ENCODE results near the gene DUSP22.

DNA sequence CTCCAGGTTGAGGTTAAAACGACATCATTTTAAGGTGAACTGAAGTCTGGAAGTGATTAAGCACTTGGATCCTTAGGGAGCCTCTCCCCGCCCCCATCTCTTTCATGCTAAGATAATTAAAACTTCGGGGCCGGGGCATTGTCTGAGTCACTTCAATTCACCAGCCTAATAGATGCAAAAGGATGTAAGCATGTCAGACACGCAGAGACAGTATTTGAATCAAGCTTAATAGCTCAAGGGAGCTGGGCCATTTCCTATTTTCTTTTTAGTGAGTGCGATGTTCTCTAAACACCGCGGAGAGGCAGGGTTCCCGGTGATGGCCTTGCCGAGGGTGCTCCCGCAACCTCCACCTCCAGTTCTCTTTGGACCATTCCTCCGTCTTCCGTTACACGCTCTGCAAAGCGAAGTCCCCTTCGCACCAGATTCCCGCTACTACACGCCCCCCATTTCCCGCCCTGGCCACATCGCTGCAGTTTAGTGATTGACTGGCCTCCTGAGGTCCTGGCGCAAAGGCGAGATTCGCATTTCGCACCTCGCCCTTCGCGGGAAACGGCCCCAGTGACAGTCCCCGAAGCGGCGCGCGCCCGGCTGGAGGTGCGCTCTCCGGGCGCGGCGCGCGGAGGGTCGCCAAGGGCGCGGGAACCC lies 98.7 kb downstream of the DUSP22 start:
- TF ChIP-seq, protein P1, sequence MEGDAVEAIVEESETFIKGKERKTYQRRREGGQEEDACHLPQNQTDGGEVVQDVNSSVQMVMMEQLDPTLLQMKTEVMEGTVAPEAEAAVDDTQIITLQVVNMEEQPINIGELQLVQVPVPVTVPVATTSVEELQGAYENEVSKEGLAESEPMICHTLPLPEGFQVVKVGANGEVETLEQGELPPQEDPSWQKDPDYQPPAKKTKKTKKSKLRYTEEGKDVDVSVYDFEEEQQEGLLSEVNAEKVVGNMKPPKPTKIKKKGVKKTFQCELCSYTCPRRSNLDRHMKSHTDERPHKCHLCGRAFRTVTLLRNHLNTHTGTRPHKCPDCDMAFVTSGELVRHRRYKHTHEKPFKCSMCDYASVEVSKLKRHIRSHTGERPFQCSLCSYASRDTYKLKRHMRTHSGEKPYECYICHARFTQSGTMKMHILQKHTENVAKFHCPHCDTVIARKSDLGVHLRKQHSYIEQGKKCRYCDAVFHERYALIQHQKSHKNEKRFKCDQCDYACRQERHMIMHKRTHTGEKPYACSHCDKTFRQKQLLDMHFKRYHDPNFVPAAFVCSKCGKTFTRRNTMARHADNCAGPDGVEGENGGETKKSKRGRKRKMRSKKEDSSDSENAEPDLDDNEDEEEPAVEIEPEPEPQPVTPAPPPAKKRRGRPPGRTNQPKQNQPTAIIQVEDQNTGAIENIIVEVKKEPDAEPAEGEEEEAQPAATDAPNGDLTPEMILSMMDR (IDR thresholded peaks at IDR 0.05), result no peak
- TF ChIP-seq EZH2phosphoT487 (IDR thresholded peaks at IDR 0.05), result peak; percentile 13
